Skeletal muscle satellite cell (primary cell): ENCODE results near the gene SEMA4B. TPM values are rescaled to one million over a fixed set of nuclear protein-coding genes. Genes with fewer than 3 reads are reported as not detected.
A peak's percentile ranks its signal among the peaks of the same experiment; 100 is the strongest.
"Not testable (repeated sequence)": the region's sequence is repeated elsewhere in the genome, so short reads cannot be mapped to it uniquely, and the experiment has no call there.

Source experiments
- H3K27me3 ChIP-seq: 2 replicates; pipeline ENCODE4 v1.7.0; 2013; ENCODE audit warnings: low read length; ENCODE audit not compliant: control insufficient read depth, insufficient read depth
- H3K36me3 ChIP-seq: 2 replicates; pipeline ENCODE4 v1.7.0; 2013; ENCODE audit warnings: mild to moderate bottlenecking, control low read depth, low read length; ENCODE audit not compliant: insufficient read depth
- H3K4me1 ChIP-seq: 2 replicates; pipeline ENCODE4 v1.7.0; 2013; ENCODE audit warnings: low read length; ENCODE audit not compliant: control insufficient read depth, insufficient read depth
- H3K4me2 ChIP-seq: 2 replicates; pipeline ENCODE4 v1.7.0; 2013; ENCODE audit warnings: mild to moderate bottlenecking, low read length
- H3K4me3 ChIP-seq: 2 replicates; pipeline ENCODE4 v1.7.0; 2013; ENCODE audit warnings: low read length
- H3K9ac ChIP-seq: 2 replicates; pipeline ENCODE4 v1.7.0; 2013; ENCODE audit warnings: mild to moderate bottlenecking, low read depth, low read length, moderate library complexity
- H3K9me3 ChIP-seq: replicated peaks from 2 replicates; pipeline ENCODE4 v1.7.0; 2013; ENCODE audit warnings: mild to moderate bottlenecking, control low read depth, low read length
- total RNA-seq: library from RNA; depleted of rRNA; stranded (reverse); fragments of >200 nt; gene quantifications from 2 replicates; pipeline ENCODE4 v1.2.3, GENCODE V29; 2012; rRNA removed

The SEMA4B gene
- total RNA-seq = 10.9 and 15.2 TPM in 2 replicates

- Histone ChIP-seq H3K4me3 (peak within 1 kb of the TSS; percentile 94), H3K4me1 (peaks cover 26% of the 10 kb centered on the region), H3K27me3 (peaks cover 6% of the 10 kb centered on the region), H3K9ac (peak within 1 kb of the TSS; percentile 78), H3K9me3 (no peaks in the 10 kb centered on the region), H3K4me2 (peak within 1 kb of the TSS; percentile 98), H3K36me3 (no peaks in the 10 kb centered on the region)
Observed at GRCh38 chr15:90201130-90201943, at the start of gene SEMA4B. Gene SEMA4B, plus strand, starts transcription at chr15:90201330. Its CDS starts 249 bp downstream, at chr15:90201579.

DNA sequence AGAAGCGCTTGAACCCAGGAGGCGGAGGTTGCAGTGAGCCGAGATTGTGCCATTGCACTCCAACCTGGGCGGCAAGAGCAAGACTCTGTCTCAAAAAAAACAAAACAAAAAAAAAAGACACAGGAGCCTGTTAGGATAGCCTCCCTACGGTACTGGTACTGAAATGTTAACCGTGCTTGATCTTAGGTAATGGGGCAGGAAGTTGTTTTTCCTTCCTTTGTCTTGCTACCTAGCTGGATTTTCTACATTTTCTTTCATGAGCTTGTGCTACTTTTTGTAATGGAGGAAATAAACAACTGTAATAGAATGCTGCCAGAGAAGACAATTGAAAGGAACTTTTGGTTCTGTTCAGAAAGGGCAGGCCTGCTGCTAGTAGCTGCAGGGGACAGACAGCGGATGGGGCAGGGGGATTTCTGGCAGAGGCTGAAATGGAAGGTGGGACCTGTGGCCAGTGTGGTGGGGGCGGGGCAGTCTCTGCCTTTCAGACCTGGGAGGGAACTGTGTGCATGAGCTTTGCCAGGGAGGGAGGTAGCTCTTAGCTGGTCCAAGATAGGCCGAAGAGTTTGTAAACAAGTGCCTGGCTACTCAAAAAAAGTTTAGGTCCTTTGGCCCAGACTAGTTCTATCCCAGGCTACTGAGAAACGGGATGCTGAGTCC lies 49.0 kb upstream of the SEMA4B start:
- H3K4me3 ChIP-seq = no peak overlapping the region
- peaks cover 3% of the 10 kb centered on the region for H3K27me3 ChIP-seq
- no peaks in the 10 kb centered on the region for H3K9me3 ChIP-seq
- no peak overlapping the region for H3K9ac ChIP-seq
- H3K4me1 ChIP-seq = peaks cover 15% of the 10 kb centered on the region
- no peaks in the 10 kb centered on the region for H3K36me3 ChIP-seq
- H3K4me2 ChIP-seq = no peak overlapping the region

DNA sequence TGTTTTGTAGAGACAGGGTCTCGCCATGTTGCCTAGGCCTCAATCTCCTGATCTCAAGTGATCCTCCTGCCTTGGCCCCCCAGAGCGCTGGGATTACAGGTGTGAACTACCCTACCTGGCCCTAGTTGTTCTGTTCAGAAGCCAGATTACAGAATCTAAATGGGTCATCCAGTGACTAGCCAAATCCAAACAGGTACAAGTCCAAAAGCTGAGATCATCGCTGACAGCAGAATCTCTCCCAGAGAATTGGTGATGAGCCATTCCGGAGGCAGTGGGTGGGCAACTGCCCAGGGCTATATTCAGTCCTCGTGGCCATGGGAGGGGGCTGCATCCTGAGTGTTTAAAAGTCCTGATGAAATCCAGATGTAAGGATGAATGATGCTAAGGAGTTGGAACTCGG lies 47.5 kb upstream of the SEMA4B start:
- Histone ChIP-seq H3K27me3 (peaks cover 3% of the 10 kb centered on the region), H3K9me3 (no peaks in the 10 kb centered on the region), H3K4me1 (peaks cover 23% of the 10 kb centered on the region), H3K9ac (no peak overlapping the region), H3K4me3 (no peak overlapping the region), H3K4me2 (no peak overlapping the region), H3K36me3 (no peaks in the 10 kb centered on the region)

- no peak overlapping the region for H3K4me2 ChIP-seq
- peaks cover 23% of the 10 kb centered on the region for H3K4me1 ChIP-seq
- no peaks in the 10 kb centered on the region for H3K27me3 ChIP-seq
- no peaks in the 10 kb centered on the region for H3K9me3 ChIP-seq
- H3K4me3 ChIP-seq = no peak overlapping the region
- H3K36me3 ChIP-seq = no peaks in the 10 kb centered on the region
- no peak overlapping the region for H3K9ac ChIP-seq
Observed at GRCh38 chr15:90154246-90154645, 46.9 kb upstream of the SEMA4B start.

DNA sequence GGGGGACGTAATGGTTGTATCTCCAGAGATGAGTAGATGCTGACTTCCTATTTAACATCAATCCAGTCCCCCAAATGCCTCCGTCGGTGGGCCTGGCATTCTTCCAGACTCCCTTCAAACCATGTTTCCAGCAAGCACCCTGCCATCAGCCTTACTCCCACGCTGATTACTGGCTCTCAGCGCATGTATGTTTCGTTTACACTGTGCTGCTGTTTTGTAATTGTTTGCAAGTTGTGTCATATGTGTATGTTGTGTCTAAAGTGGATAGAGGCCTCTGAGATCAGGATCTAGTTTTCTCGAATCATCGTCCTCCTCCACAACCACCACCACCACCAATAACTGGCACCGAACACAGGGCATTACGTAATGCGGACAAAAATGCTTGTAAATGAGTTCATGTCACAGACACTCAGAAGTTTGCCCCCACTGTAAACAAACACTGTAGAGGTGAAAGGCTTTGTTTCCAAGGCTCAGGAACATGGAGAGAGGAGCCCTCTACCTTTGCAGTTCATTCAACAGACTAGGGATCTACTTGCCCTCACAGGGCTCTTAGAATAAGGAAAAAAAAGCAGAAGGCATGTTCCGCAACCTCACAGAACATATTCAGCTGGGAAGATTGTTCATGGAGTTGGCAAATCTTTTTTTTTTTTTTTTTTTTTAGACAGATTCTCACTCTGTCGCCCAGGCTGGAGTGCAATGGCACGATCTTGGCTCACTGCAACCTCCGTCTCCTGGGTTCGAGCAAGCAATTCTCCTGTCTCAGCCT lies 46.1 kb upstream of the SEMA4B start:
- Histone ChIP-seq H3K9ac (no peak overlapping the region), H3K4me3 (no peak overlapping the region), H3K4me2 (peak overlapping the region; percentile 54), H3K9me3 (no peaks in the 10 kb centered on the region), H3K4me1 (peaks cover 23% of the 10 kb centered on the region), H3K36me3 (no peaks in the 10 kb centered on the region), H3K27me3 (no peaks in the 10 kb centered on the region)

- Histone ChIP-seq H3K9ac (no peak overlapping the region), H3K4me1 (peaks cover 22% of the 10 kb centered on the region), H3K9me3 (no peaks in the 10 kb centered on the region), H3K4me3 (no peak overlapping the region), H3K36me3 (no peaks in the 10 kb centered on the region), H3K4me2 (no peak overlapping the region), H3K27me3 (no peaks in the 10 kb centered on the region)
Observed at GRCh38 chr15:90159213-90159612, 41.9 kb upstream of the SEMA4B start.

- Histone ChIP-seq H3K9me3 (no peaks in the 10 kb centered on the region), H3K4me3 (no peak overlapping the region), H3K27me3 (no peaks in the 10 kb centered on the region), H3K4me2 (no peak overlapping the region), H3K4me1 (peaks cover 17% of the 10 kb centered on the region), H3K36me3 (no peaks in the 10 kb centered on the region), H3K9ac (no peak overlapping the region)
Observed at GRCh38 chr15:90160781-90161727, 40.1 kb upstream of the SEMA4B start.

- no peak overlapping the region for H3K4me3 ChIP-seq
- H3K4me1 ChIP-seq = peaks cover 21% of the 10 kb centered on the region
- no peak overlapping the region for H3K9ac ChIP-seq
- no peak overlapping the region for H3K4me2 ChIP-seq
- H3K36me3 ChIP-seq = no peaks in the 10 kb centered on the region
- no peaks in the 10 kb centered on the region for H3K27me3 ChIP-seq
- H3K9me3 ChIP-seq = no peaks in the 10 kb centered on the region
Observed at GRCh38 chr15:90161950-90162361, 39.2 kb upstream of the SEMA4B start.

DNA sequence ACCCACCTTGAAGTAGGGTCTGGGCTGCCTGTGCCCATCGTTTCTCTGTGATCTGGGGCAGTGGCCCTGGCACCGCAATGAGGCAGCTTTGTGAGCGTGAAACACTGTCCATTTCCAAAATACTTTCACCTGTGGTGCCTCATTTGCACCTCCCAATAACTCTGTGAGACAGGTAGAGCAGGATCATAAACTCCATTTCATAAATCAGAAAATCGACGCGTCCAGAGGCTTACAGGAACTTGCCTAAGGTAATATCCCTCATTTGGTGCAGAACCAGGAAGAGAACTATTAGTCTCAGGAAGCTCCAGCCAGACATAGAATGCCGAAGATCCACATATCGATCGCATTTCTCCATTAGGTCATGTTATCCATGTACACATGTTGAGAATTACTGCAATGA lies 38.2 kb upstream of the SEMA4B start:
- Histone ChIP-seq H3K9ac (no peak overlapping the region), H3K36me3 (no peaks in the 10 kb centered on the region), H3K4me2 (no peak overlapping the region), H3K4me3 (no peak overlapping the region), H3K9me3 (no peaks in the 10 kb centered on the region), H3K4me1 (peaks cover 20% of the 10 kb centered on the region), H3K27me3 (no peaks in the 10 kb centered on the region)

DNA sequence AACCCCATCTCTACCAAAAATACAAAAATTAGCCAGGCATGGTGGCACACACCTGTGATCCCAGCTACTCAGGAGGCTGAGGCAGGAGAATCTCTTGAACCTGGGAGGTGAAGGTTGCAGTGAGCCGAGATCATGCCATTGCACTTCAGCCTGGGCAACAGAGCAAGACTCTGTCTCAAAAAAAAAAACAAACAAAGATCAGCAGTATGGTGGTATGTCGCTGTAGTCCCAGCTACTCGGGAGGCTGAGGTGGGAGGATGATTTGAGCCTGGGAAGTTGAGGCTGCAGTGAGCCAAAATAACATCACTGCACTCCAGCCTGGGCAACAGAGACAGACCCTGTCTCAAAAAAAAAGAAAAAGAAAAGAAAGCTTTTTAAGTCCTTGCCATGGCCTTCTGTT lies 36.9 kb upstream of the SEMA4B start:
- not testable (repeated sequence) for H3K27me3 ChIP-seq, H3K9me3 ChIP-seq, H3K36me3 ChIP-seq, H3K4me2 ChIP-seq, H3K9ac ChIP-seq, H3K4me3 ChIP-seq
- H3K4me1 ChIP-seq = peaks cover 13% of the 10 kb centered on the region
